DMS153 (cell line): ENCODE measurements around the gene HLA-DQB2.
"Not testable (repeated sequence)": the region's sequence is repeated elsewhere in the genome, so short reads cannot be mapped to it uniquely, and the experiment has no call there.

Experiments used
- DNase-seq: peaks from one replicate; lab custom pipeline; 2025; lab: John Stamatoyannopoulos, UW

Gene HLA-DQB2

DNA sequence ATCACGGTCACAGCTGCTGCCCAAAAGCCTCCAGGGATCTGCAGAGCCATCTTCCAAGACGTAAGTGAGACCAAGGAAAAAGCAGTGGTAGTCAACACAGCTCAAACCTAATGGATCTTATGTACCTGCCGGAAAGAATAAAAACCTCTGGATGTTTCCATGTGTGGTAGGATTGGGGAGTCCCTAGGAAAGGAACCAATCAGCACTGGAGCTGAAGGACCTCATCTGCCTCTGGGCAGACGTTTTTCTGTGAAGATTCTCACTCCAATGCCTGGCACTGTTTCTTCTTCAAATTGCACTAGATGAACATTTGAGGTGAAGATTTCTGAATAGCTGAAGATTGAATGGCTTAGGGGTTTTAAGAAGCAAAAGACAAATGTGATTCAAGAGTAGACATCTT lies at the start of gene HLA-DQB2:
HLA-DQB2 (minus strand) TSS at position 112 of the 400 bp plus-strand sequence; CDS start at position 50, 62 bp downstream.
- DNase-seq, result no peak

DNA sequence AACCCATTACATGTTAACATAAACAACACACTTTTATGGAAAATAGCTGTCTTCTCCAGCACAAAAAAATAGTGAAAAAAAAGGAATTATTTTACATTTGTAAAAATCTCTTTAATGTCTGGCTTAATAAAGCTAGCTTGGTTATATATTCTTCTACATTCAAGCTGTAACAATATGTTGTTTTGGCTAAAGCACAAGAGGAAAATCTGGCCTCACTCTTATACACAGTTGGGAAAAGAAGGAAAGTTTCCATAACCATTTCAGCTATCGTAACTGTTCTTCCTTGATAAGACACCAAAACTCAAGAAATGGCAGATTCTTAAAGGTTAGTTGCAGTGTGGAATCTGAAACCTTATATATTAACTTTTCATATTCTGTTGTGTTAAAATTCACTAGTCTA lies 45.8 kb upstream of the HLA-DQB2 start:
- no peak for DNase-seq

GRCh38 chr6:32807020-32807580 lies 43.8 kb upstream of the HLA-DQB2 start:
- DNase-seq, result no peak

- DNase-seq, result not testable (repeated sequence)
These were observed 42.1 kb upstream of the HLA-DQB2 start for GRCh38 chr6:32805404-32805803.

- no peak for DNase-seq
These were observed 40.1 kb upstream of the HLA-DQB2 start for GRCh38 chr6:32803416-32803815.

GRCh38 chr6:32799740-32800139 lies 36.4 kb upstream of the HLA-DQB2 start:
- DNase-seq, result no peak

GRCh38 chr6:32799168-32799567 lies 35.8 kb upstream of the HLA-DQB2 start:
- no peak for DNase-seq

DNA sequence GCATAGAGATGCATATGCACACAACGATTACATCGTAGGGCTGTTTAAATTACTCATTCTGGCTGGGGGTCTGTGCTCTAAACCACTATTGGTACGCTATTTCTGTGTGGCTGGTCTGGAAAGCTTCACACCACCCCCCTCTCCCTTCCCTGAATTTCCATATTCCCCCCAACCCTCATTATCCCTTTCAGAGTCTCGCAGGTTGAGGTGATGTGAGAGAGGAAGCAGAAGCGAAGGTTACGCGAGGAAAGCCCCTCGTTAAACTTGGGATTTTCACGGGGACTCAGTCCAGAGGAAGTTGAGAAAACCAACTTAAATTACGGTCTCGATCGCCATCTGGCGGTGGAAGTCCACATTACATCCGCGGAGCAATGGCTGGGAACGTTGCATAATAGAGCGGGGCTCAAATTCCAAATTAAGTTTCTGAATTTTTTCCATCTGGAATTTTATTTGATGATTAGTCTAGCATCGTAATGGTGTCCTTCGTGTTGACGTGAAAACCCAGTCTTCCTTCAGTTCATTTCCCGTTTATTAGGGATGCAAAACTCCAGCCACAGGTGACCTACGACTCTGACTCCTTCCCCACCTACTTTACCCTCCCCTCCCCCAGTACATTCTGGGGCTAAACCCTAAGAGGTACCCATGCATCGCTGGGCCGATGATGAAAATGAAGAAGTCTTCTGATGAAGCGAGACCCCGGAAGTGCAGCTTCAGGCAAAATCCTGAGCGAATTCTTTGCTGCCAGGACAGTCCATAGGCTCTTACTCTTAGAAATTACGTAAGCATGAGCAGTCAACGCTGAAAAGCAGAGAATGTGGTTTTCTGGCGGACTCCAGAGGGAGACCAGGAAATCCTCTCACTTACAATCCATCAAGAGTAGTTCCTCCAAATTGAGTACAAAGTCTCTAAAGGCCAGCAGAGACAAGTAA lies 33.8 kb upstream of the HLA-DQB2 start:
- DNase-seq, result peak; percentile 13

- no peak for DNase-seq
These were observed 31.2 kb upstream of the HLA-DQB2 start for GRCh38 chr6:32794510-32794909.

DNA sequence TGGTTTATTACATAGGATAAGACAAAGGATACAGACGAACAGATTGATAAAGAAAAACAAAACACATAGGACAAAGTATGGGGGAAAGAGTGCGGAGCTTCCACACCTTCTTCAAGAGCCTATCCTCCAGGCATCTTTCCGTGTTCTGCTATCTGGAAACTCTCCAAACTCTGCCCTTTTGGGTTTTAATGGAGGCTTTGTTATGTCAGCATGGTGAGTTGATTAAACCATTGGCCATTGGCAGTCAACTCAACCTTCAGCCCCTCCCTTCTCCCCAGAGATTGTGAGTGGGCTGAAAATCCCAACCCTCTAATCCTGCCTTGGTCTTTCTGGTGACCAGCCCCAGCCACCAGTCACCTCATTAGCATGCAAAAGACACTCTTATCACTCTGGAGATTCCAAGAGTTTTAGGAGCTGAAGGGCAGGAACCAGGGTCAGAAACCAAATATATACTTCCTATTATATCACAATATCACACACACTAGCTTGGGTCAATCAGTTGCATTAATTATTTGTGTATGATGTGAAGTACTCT lies 29.6 kb upstream of the HLA-DQB2 start:
- DNase-seq, result no peak

DNA sequence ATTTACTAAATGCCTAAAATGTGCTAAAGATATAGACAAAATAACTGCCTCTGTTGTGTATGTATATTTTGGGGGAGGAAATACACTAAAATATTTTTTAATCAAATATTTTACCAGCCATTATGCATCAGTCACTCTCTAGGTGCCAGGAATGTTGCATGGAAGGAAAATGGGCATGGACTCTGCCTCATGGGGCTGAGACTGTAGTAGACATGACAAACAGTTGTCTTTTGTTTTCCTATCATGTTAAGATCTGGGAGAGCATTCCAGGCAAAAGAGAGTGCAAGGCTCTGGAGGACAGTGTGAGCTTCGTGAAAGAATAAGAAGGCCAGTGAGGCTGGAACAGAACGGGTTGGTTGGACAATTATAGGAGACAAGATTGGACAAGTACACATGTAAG lies 27.0 kb upstream of the HLA-DQB2 start:
- DNase-seq, result no peak

GRCh38 chr6:32785781-32786533 lies 22.6 kb upstream of the HLA-DQB2 start:
- DNase-seq, result peak; percentile 8

- DNase-seq, result not testable (repeated sequence)
These were observed 19.6 kb upstream of the HLA-DQB2 start for GRCh38 chr6:32782923-32783322.

- no peak for DNase-seq
These were observed 15.7 kb upstream of the HLA-DQB2 start for GRCh38 chr6:32779036-32779435.

GRCh38 chr6:32775071-32775470 lies 11.7 kb upstream of the HLA-DQB2 start:
- no peak for DNase-seq

- DNase-seq, result no peak
These were observed 11.1 kb upstream of the HLA-DQB2 start for GRCh38 chr6:32774426-32774825.

DNA sequence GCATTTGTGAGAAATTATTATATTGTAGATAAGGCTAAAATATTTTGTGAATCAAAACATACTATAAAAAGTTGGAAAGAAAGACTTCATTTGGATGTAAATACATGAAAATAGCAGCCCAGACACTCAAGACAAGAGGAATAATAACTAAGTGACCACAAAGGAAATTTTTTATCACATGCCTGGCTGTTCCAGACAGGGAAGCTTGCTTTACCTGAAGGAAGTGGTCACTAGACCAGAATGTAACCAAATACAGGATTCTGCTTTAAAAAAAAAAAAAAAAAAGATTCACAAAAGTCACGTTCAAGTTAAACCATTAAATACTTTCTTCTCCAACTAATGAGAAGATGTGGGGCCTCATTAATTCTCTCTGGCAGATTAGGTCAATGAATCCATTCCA lies 9.3 kb upstream of the HLA-DQB2 start:
- DNase-seq, result no peak

DNA sequence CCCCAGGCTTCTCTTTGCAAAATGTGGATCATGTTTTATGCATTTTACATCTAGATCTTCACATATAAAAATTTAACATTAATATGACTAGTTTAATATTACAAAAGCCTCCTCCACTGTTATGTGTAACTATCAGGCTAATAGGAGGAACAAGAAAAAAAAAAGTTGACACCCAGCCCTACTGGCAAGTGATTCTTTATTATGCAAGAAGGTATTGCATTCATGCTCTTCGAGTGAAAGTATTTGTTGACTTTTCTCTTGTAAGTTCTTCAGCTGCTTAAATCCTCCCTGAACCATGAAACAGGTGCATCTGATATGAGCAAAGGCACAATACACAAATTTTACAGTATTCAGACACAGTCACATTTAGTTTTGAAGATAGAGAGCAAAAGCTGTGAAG lies 716 bp upstream of the HLA-DQB2 start:
- no peak for DNase-seq

- no peak for DNase-seq
These were observed 1.8 kb downstream of the HLA-DQB2 start for GRCh38 chr6:32761548-32761947.

GRCh38 chr6:32761072-32761471 lies 2.3 kb downstream of the HLA-DQB2 start:
- no peak for DNase-seq

- no peak for DNase-seq
These were observed 3.7 kb downstream of the HLA-DQB2 start for GRCh38 chr6:32759669-32760068.

DNA sequence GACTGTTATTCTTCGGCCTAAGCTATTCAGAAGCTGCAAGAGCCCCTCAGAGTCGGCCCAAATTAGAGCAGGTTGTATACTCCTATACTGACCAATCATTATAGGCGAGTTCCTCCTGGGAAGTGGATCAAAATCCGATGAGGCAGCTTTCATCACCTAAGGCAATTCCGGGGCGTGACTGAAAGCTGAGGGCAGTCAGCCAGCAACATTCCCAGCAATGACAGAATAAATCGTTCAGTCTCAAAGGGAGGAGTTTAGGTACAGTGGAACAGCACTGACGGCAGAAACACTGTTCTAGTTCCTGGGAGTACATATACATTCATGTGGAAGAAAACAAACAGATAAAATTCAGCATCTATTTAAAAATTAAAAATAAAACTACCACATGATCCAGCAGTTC lies 10.8 kb downstream of the HLA-DQB2 start:
- DNase-seq, result no peak
